ENCODE data around the gene BANF2.

BANF2 gene

GRCh38 chr20:17711267-17711627 is 11.5 kb downstream of the BANF2 start:
- DNase-seq = no peak

- no peak for DNase-seq
These were observed 12.4 kb downstream of the BANF2 start for GRCh38 chr20:17712201-17712600.

GRCh38 chr20:17712708-17713107 is 12.9 kb downstream of the BANF2 start:
- DNase-seq = no peak

GRCh38 chr20:17714597-17714996 is 14.8 kb downstream of the BANF2 start:
- DNase-seq = no peak

GRCh38 chr20:17715075-17715474 is 15.3 kb downstream of the BANF2 start:
- DNase-seq = no peak

- DNase-seq = no peak
These were observed 16.6 kb downstream of the BANF2 start for GRCh38 chr20:17716331-17716730.

GRCh38 chr20:17720755-17721154 is 21.0 kb downstream of the BANF2 start:
- no peak for DNase-seq

- no peak for DNase-seq
These were observed 22.2 kb downstream of the BANF2 start for GRCh38 chr20:17721802-17722486.

- DNase-seq = no peak
These were observed 22.9 kb downstream of the BANF2 start for GRCh38 chr20:17722493-17723300.

- no peak for DNase-seq
These were observed 23.5 kb downstream of the BANF2 start for GRCh38 chr20:17723301-17723691.

- peak; percentile 86 for DNase-seq
These were observed 25.5 kb downstream of the BANF2 start for GRCh38 chr20:17725094-17725835.

GRCh38 chr20:17726902-17727301 is 27.1 kb downstream of the BANF2 start:
- DNase-seq = no peak

GRCh38 chr20:17727351-17727750 is 27.6 kb downstream of the BANF2 start:
- no peak for DNase-seq

- DNase-seq = no peak
These were observed 28.3 kb downstream of the BANF2 start for GRCh38 chr20:17728074-17728473.

- DNase-seq = no peak
These were observed 30.3 kb downstream of the BANF2 start for GRCh38 chr20:17730071-17730470.

GRCh38 chr20:17731233-17731632 is 31.5 kb downstream of the BANF2 start:
- DNase-seq = no peak

GRCh38 chr20:17732907-17733521 is 33.2 kb downstream of the BANF2 start:
- DNase-seq = no peak

- DNase-seq = no peak
These were observed 34.1 kb downstream of the BANF2 start for GRCh38 chr20:17733767-17734304.

- no peak for DNase-seq
These were observed 34.6 kb downstream of the BANF2 start for GRCh38 chr20:17734374-17734773.

GRCh38 chr20:17735206-17735804 is 35.5 kb downstream of the BANF2 start:
- DNase-seq = no peak

- DNase-seq = no peak
These were observed 36.3 kb downstream of the BANF2 start for GRCh38 chr20:17735959-17736621.

- DNase-seq = no peak
These were observed 38.4 kb downstream of the BANF2 start for GRCh38 chr20:17738154-17738553.
